Non-pigmented ciliary epithelial cell (primary cell): ENCODE data around the gene DCDC1.

Source experiments
- DNase-seq: peaks from one replicate; pipeline ENCODE4 v3.0.0-alpha.2; 2010; ENCODE audit warnings: low read depth

The DCDC1 gene

DNA sequence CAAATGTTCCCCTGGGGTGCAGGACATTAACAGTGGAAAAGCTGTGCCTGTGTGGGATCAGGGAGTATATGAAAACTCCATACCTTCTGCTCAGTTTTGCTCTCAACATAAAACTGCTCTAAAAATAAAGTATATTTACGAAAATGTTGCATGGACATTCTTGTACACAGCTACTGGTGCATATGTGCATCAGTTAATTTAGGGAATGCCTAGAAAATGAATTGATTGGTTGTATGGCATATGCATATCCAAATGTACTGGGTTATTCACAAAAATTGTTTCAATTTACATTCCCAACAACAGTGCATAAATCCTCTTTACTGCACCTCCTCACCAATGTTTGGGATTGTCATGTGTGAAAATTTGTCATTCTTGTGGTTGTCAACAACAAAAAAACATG lies 532.3 kb downstream of the DCDC1 start:
- no peak for DNase-seq

DNA sequence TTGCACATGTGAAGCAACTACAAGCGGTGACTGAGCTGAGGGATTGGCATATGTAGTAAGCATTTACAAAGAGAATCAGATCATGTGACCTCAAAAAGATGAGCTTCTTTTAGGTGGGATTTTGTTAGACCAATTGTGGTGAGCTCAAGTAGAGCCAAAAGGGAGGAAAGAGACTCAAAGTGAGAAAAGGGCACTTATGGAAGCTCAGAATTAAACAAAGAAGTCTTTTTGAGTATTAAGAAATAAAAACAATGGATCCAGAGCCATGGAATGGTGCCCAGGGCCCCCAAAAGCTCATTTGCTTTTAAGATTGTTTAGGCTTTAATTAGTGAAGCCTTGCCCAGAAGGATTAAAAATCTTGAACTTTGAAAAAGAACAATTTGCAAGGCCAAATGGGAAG lies 536.7 kb downstream of the DCDC1 start:
- no peak for DNase-seq

DNA sequence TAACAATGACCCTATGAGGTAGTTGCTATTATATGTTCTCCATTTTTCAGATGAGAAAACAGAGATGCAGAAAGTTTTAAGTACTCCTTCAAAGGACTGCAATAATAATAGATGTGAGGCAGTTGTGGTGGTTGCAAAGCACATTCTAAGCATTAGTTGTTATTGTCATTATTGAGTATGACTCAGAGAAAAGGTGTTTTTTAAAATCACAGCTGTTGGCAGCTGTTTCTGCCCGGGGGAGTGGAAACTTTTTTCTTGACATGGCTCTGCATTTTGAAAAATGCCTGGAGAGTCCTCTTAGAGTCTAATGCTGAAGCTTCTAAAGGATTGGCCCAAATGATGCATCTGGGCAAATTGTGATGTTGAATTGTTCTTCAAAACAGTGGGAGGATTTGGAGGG lies 538.9 kb downstream of the DCDC1 start:
- DNase-seq = no peak

- no peak for DNase-seq
Observed at GRCh38 chr11:30826911-30827310, 542.6 kb downstream of the DCDC1 start.

DNA sequence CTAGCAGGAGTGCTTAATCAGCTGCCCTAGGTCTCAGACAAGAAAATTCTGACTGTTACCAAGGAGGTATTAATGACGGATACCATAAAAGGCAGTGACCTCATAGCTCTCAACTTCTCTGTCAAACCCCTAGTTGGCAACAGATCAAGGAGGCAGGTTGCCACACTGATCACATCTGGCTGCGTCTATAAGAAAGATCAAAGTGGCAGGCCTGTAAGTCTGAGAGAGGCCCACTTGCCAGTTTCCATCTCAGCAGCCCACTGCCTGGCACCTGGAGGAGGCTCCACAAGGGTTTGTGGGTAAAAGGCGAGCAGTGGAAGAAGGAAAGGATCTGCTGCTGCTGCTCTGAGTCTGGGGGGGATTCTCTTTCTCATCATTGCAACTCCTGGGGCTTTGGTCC lies 543.8 kb downstream of the DCDC1 start:
- DNase-seq = no peak

- DNase-seq = no peak
Observed at GRCh38 chr11:30823119-30823518, 546.4 kb downstream of the DCDC1 start.

- no peak for DNase-seq
Observed at GRCh38 chr11:30821438-30821965, 548.0 kb downstream of the DCDC1 start.

- no peak for DNase-seq
Observed at GRCh38 chr11:30818721-30819120, 550.8 kb downstream of the DCDC1 start.

GRCh38 chr11:30816959-30817880 lies 552.3 kb downstream of the DCDC1 start:
- no peak for DNase-seq

GRCh38 chr11:30815619-30816018 lies 553.9 kb downstream of the DCDC1 start:
- no peak for DNase-seq

- DNase-seq = no peak
Observed at GRCh38 chr11:30814737-30815136, 554.8 kb downstream of the DCDC1 start.
